Vagina (tissue), 2 donors: ENCODE results near the gene GTF3C4. TPM values are rescaled to one million over a fixed set of nuclear protein-coding genes. Genes with fewer than 3 reads are reported as not detected.

Experiments used
- DNase-seq, 2 donors: peaks; one replicate each; pipeline ENCODE4 v3.0.0-alpha.2; 2017; ENCODE audit errors: extremely low spot score in 2 of 2
- H3K27ac ChIP-seq: fragments of 200-600 bp; sonication (generic); one replicate; pipeline ENCODE4 v1.5.1; 2019
- H3K27me3 ChIP-seq: fragments of 200-600 bp; sonication (generic); one replicate; pipeline ENCODE4 v1.5.1; 2019
- H3K36me3 ChIP-seq, 2 donors: fragments of 200-600 bp; sonication (generic); one replicate each; pipeline ENCODE4 v1.5.1; 2017 to 2019
- H3K4me1 ChIP-seq: fragments of 200-600 bp; sonication (generic); one replicate; pipeline ENCODE4 v1.5.1; 2019
- H3K4me3 ChIP-seq, 2 donors: fragments of 200-600 bp; sonication (generic); 1 replicate in 1 of 2; 2 replicates in 1 of 2; pipeline ENCODE4 v1.5.1; 2016 to 2019
- H3K9me3 ChIP-seq: fragments of 200-600 bp; sonication (generic); one replicate; pipeline ENCODE4 v1.5.1; 2019
- CTCF ChIP-seq, 3 experiments: fragments of 450-650 bp in 2 of 3; fragments of 200-600 bp in 1 of 3; sonication (generic) in 1 of 3; IDR thresholded peaks; one replicate each; pipeline ENCODE4 v1.5.1; 2017 to 2019; ENCODE audit warnings: antibody characterized with exemption in 3 of 3, mild to moderate bottlenecking in 2 of 3, moderate library complexity in 2 of 3
- POLR2A ChIP-seq, 2 donors: fragments of 450-650 bp; IDR thresholded peaks; one replicate each; pipeline ENCODE4 v1.6.1; 2017; ENCODE audit warnings: antibody characterized with exemption in 2 of 2, mild to moderate bottlenecking in 2 of 2, moderate library complexity in 2 of 2
- POLR2AphosphoS5 ChIP-seq, 2 donors: sonication (generic); formaldehyde crosslinking; IDR thresholded peaks; one replicate each; pipeline ENCODE4 v1.9.0; 2017; ENCODE audit warnings: antibody characterized with exemption in 2 of 2, mild to moderate bottlenecking in 2 of 2, low read depth in 1 of 2; ENCODE audit not compliant: insufficient read depth in 1 of 2
- intact Hi-C: fragments of 100-400 bp; cut with DNase I; formaldehyde crosslinking; loops from one replicate; pipeline ENCODE4 v1.15.1; 2023
- total RNA-seq: library from RNA; depleted of rRNA; stranded (reverse); fragments of >200 nt; gene quantifications from one replicate; pipeline ENCODE4 v1.2.3, GENCODE V29; 2016

Gene GTF3C4
- total RNA-seq, 1 donor from 2014 or later, result 8.8 TPM

- Histone ChIP-seq H3K27ac (no peak overlapping the region), H3K27me3 (no peaks in the 10 kb centered on the region), H3K4me3 (no peak overlapping the region), H3K36me3 (peaks cover 0 to 34% of the 10 kb centered on the region in 2 donors), H3K4me1 (no peaks in the 10 kb centered on the region), H3K9me3 (no peaks in the 10 kb centered on the region)
- no peak for DNase-seq
- no peak for TF ChIP-seq POLR2A (IDR thresholded peaks at IDR 0.05)
- no peak for TF ChIP-seq POLR2AphosphoS5 (IDR thresholded peaks at IDR 0.05; ENCODE audit: insufficient read depth in 1 of 2, low read depth in 1 of 2)
- no peak for TF ChIP-seq CTCF (IDR thresholded peaks at IDR 0.05)
- intact Hi-C loops, result no loop called here
Measured at GRCh38 chr9:132628746-132629145, 41.5 kb upstream of the GTF3C4 start.

GRCh38 chr9:132630116-132630515 is 40.1 kb upstream of the GTF3C4 start:
- H3K9me3 ChIP-seq, result no peaks in the 10 kb centered on the region
- H3K27ac ChIP-seq, result no peak overlapping the region
- H3K4me3 ChIP-seq, result no peak overlapping the region
- H3K4me1 ChIP-seq, result no peaks in the 10 kb centered on the region
- no peak for TF ChIP-seq POLR2AphosphoS5 (IDR thresholded peaks at IDR 0.05; ENCODE audit: insufficient read depth in 1 of 2, low read depth in 1 of 2)
- TF ChIP-seq CTCF (IDR thresholded peaks at IDR 0.05), result no peak
- no peak for TF ChIP-seq POLR2A (IDR thresholded peaks at IDR 0.05)
- no peaks in the 10 kb centered on the region for H3K27me3 ChIP-seq
- no peak for DNase-seq
- intact Hi-C loops, result no loop called here
- H3K36me3 ChIP-seq, result peaks cover 0 to 24% of the 10 kb centered on the region in 2 donors

- Histone ChIP-seq H3K36me3 (peaks cover 0 to 23% of the 10 kb centered on the region in 2 donors), H3K27ac (no peak overlapping the region), H3K9me3 (no peaks in the 10 kb centered on the region), H3K4me3 (no peak overlapping the region), H3K4me1 (no peaks in the 10 kb centered on the region), H3K27me3 (no peaks in the 10 kb centered on the region)
- no peak for DNase-seq
- no peak for TF ChIP-seq CTCF (IDR thresholded peaks at IDR 0.05)
- TF ChIP-seq POLR2AphosphoS5 (IDR thresholded peaks at IDR 0.05; ENCODE audit: insufficient read depth in 1 of 2, low read depth in 1 of 2), result no peak
- no peak for TF ChIP-seq POLR2A (IDR thresholded peaks at IDR 0.05)
- intact Hi-C loops, result no loop called here
Measured at GRCh38 chr9:132630811-132631210, 39.5 kb upstream of the GTF3C4 start.

- Histone ChIP-seq H3K36me3 (peaks cover 0 to 24% of the 10 kb centered on the region in 2 donors), H3K4me3 (no peak overlapping the region), H3K27me3 (no peaks in the 10 kb centered on the region), H3K4me1 (no peaks in the 10 kb centered on the region), H3K27ac (no peak overlapping the region), H3K9me3 (no peaks in the 10 kb centered on the region)
- intact Hi-C loops, result no loop called here
- DNase-seq, result no peak
- TF ChIP-seq POLR2A (IDR thresholded peaks at IDR 0.05) (no peak), POLR2AphosphoS5 (IDR thresholded peaks at IDR 0.05; ENCODE audit: insufficient read depth in 1 of 2, low read depth in 1 of 2) (no peak), CTCF (IDR thresholded peaks at IDR 0.05) (no peak)
Measured at GRCh38 chr9:132631280-132631679, 39.0 kb upstream of the GTF3C4 start.

GRCh38 chr9:132631685-132632084 is 38.6 kb upstream of the GTF3C4 start:
- peaks cover 0 to 24% of the 10 kb centered on the region in 2 donors for H3K36me3 ChIP-seq
- H3K27ac ChIP-seq, result no peak overlapping the region
- H3K27me3 ChIP-seq, result no peaks in the 10 kb centered on the region
- no peaks in the 10 kb centered on the region for H3K4me1 ChIP-seq
- TF ChIP-seq POLR2AphosphoS5 (IDR thresholded peaks at IDR 0.05; ENCODE audit: insufficient read depth in 1 of 2, low read depth in 1 of 2) (no peak), POLR2A (IDR thresholded peaks at IDR 0.05) (no peak), CTCF (IDR thresholded peaks at IDR 0.05) (no peak)
- intact Hi-C loops, result no loop called here
- H3K9me3 ChIP-seq, result no peaks in the 10 kb centered on the region
- no peak overlapping the region for H3K4me3 ChIP-seq
- no peak for DNase-seq
